GM12875 (cell line): ENCODE measurements around the gene GTF2H1.

ENCODE experiments used
- H3K4me3 ChIP-seq: one replicate; pipeline ENCODE4 v1.5.1; 2011; ENCODE audit warnings: low read depth, low read length, control low read depth
- TF ChIP-seq, protein P1 (sequence below): IDR thresholded peaks from 2 replicates; pipeline ENCODE4 v1.5.1; 2011; ENCODE audit warnings: low read depth, mild to moderate bottlenecking, control low read depth, inconsistent platforms, low read length, moderate library complexity, borderline replicate concordance; ENCODE audit not compliant: insufficient read depth

Gene GTF2H1

DNA sequence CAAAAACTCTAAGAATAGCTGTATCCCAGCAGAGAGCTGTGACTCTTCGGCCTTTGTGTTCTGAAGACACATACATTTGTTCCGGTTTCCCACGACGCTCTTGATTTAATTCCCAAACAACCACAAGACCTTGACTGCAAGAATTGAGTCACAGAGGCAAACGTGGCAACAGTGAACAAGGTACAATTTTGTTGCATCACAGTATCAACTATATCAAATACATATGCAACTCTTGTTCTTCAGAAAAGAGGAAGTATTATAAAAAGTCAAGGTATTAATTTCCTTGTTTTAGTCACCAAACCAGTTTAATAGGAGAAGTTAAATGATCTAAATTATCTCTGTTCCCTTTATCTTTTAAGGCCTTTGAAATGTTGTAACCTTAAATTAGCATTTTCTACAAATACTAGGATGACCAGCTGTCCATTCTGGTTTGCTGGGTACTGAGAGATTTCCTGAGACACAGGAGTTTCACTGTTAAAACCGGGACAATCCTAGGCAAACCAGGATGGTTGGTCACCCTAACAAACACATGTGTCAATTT lies 11.5 kb upstream of the GTF2H1 start:
- TF ChIP-seq, protein P1, sequence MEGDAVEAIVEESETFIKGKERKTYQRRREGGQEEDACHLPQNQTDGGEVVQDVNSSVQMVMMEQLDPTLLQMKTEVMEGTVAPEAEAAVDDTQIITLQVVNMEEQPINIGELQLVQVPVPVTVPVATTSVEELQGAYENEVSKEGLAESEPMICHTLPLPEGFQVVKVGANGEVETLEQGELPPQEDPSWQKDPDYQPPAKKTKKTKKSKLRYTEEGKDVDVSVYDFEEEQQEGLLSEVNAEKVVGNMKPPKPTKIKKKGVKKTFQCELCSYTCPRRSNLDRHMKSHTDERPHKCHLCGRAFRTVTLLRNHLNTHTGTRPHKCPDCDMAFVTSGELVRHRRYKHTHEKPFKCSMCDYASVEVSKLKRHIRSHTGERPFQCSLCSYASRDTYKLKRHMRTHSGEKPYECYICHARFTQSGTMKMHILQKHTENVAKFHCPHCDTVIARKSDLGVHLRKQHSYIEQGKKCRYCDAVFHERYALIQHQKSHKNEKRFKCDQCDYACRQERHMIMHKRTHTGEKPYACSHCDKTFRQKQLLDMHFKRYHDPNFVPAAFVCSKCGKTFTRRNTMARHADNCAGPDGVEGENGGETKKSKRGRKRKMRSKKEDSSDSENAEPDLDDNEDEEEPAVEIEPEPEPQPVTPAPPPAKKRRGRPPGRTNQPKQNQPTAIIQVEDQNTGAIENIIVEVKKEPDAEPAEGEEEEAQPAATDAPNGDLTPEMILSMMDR, result no peak
- H3K4me3 ChIP-seq, result no peak overlapping the region

DNA sequence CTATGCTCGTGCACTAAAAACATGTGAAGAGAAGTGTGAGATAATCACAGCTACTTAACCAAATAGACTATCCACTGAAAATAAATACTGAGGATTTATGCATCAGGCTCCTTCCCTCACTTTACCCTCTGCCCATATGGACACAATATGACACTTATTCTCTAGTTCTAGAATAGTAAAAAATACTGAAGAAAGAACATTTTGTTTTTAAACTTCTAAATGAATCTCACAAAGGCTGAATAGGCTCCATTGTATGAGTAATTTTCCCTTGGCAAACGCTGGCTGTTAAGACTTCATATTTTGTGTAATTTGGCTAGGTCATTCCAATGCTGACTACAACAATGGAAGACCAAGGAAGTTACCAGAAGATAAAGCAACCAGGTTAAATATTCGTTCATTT lies 10.4 kb upstream of the GTF2H1 start:
- no peak overlapping the region for H3K4me3 ChIP-seq
- TF ChIP-seq, protein P1, result no peak

DNA sequence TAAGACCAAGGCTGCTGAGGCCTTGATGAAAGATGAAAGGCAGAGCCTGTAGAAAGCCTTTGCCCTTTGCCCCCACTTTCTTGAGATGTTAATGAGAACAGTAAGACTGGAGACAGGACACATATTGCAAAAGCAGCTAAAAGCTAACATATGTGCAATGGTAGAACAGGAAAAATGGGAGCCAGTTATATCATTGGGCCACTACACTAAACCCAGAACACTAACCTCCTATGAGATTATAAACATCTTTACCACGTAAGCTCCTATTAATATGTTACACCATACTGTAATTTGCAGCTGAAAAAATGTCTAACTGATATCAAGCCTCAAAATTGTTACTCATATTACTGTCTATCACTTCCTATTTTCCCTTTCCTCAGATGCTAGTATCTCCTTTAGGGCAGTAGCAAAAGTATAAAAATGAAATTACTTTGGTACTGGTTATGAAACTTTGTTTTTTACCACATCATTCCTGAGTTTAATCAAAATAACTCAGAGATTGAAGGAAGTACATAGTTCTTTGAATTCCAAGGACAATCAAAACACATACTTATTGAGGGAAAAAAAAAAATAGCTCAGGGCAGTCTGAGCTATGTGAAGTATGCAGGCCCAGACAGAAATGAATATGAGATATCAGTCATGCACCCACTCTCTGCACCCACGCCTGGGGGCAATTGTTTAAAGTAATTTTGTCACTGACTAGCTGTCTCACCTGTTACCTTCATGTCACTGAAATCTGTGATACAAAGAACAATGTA lies 9.5 kb upstream of the GTF2H1 start:
- TF ChIP-seq, protein P1, result no peak
- H3K4me3 ChIP-seq, result no peak overlapping the region

DNA sequence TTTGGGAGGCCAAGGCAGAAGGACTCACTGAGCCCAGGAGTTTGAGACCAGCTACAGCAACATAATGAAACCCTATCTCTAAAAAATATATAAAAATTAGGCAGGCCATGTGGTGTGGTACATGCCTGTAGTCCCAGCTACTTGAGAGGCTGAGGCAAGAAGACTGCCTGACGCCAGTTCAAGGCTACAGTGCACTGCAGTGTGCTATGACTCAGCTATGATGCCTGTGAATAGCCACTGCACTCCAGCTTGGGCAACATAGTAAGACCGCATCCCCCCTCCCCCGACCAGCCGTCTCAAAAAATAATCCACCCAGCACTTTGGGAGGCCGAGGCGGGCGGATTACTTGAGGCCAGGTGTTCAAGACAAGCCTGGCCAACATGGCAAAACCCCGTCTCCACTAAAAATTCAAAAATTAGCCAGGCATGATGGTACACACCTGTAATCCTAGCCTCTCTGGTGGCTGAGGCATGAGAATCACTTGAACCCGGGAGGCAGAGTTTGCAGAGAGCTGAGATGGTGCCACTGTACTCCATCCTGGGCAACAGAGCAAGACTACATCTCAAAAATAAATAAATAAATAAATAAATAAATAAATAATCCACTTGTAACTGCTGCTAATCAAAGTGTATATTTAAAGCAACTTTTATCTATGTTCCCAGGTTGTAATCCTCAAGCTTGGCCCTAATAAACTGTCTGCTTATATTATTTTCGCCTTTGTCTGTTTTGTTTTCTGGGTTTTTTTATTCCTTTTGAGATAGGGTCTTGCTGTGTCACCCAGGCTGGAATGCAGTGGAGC lies 8.2 kb upstream of the GTF2H1 start:
- TF ChIP-seq, protein P1, result no peak
- H3K4me3 ChIP-seq, result no peak overlapping the region

DNA sequence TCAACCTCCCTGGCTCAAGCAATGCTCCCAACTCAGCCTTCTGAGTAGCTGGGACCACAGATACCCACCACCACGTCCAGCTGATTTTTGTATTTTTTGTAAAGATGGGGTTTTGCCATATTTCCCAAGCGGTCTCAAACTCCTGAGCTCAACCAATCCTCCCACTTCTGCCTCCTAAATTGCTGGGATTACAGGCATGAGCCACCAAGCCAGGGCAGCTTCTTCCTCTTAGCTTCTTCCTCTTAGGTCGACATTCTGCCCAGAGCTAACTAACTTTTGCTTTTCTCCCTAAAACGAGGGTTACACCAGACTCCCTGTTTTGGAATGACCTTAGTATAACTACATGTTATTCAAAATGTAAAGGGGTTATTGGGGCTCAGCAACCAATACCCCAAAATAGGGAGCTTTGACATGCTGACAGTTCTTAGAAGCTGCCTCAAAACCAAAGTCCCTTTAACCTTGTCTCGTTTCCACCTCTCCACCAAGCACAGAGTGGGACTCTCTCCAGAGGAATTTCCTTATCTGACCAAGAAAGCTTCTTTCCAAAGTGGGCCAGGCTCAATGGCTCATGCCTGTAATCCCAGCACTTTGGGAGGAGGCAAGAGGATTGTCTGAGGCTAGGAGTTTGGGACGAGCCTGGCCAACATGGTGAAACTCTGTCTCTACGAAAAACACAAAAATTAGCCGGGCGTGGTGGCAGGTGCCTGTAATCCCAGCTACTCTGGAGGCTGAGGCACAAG lies 7.4 kb upstream of the GTF2H1 start:
- TF ChIP-seq, protein P1, result no peak
- H3K4me3 ChIP-seq, result no peak overlapping the region

DNA sequence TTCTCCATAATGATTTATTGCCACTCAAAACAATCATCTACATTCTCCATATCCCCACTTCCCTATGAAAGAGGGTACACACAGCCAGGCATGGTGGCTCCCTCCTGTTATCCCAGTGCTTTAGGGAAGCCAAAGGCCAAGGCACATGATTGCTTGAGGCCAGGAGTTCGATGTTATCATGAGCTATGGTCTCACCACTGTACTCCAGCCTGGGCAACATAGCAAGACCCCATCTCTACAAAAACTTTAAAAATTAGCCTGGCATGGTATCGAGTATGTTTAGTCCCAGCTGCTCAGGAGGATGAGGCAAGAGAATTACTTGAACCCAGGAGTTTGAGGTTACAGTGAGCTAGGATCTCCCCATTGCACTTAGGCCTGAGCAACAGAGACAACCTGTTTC lies 6.5 kb upstream of the GTF2H1 start:
- H3K4me3 ChIP-seq, result no peak overlapping the region
- TF ChIP-seq, protein P1, result no peak
